CD4-positive, alpha-beta T cell treated with Interleukin-17A for 1 hour (primary cell): ENCODE measurements around the gene P2RY8.
"Not testable (repeated sequence)": the region's sequence is repeated elsewhere in the genome, so short reads cannot be mapped to it uniquely, and the experiment has no call there.

ENCODE experiments used
- DNase-seq: peaks from one replicate; pipeline ENCODE4 v3.0.0-alpha.2; 2020

P2RY8 gene

GRCh38 chrX:1518512-1518911 is 18.5 kb downstream of the P2RY8 start:
- DNase-seq, result no peak

GRCh38 chrX:1516596-1517104 is 20.3 kb downstream of the P2RY8 start:
- no peak for DNase-seq

DNA sequence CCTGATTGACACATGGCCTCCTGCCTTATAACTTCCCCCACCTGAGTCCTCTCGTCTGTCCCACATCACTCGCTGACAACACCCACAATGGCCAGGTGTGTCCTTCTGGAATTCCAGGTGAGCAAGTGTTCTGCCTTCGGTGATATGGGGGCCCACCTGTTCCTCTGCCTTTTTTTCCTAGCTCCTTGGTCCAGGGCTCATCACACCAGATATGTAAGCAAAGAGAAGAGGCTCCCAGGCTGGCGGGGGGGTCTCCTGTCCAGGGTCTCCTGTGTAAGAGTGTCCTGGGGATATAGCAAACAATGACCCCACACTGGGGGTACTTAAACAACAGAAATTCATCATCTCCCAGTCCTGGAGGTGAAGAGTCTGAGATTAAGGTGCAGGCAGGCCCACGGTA is 25.2 kb downstream of the P2RY8 start:
- DNase-seq, result no peak

- DNase-seq, result no peak
Measured at GRCh38 chrX:1511150-1511549, 25.8 kb downstream of the P2RY8 start.

- peak; percentile 71 for DNase-seq
Measured at GRCh38 chrX:1507511-1508463, 29.2 kb downstream of the P2RY8 start.

- DNase-seq, result no peak
Measured at GRCh38 chrX:1506916-1507315, 30.1 kb downstream of the P2RY8 start.

GRCh38 chrX:1502853-1503252 is 34.1 kb downstream of the P2RY8 start:
- no peak for DNase-seq

GRCh38 chrX:1502241-1502640 is 34.7 kb downstream of the P2RY8 start:
- DNase-seq, result no peak

DNA sequence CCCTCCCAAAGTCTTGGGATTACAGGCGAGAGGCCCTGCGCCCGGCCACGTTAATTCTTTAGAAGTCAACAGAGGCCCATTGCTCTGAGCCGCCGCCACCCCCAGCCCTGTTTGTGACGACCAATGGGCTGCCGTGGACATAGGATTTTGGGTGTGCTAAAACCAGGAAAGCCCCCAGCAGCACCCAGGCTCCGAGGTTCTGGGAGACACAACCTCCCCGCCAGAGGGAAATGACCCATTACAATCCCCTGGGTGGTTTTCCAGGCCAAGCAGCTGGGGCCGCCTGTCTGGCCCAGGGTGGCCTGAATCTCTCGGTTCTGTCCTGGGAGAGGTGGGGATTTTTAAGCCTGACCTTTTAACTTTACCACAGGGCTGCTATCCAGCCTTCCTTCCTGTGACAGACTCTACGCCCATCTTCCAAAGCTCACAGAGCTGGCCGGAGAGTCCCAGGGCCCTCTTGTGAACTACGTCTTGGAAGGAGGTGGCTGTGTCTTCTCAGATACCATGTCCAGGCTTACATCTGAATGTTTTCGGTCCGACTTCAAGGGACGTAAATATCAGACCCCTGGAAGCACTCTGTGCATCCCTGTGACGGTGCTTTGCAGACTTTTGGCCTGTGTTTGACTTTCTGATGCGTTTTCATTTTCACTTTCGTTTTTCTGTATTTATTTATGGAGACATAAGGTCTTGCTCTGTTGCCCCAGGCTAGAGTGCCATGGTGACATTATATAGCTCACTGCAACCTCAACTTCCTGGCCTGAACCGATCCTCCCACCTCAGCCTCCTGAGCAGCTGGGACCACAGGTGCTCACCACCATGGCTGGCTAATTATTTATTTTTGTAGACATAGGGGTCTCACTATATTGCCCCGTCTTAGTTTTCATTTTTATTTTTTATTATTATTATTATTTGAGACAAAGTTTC is 36.0 kb downstream of the P2RY8 start:
- peak; percentile 63 for DNase-seq

DNA sequence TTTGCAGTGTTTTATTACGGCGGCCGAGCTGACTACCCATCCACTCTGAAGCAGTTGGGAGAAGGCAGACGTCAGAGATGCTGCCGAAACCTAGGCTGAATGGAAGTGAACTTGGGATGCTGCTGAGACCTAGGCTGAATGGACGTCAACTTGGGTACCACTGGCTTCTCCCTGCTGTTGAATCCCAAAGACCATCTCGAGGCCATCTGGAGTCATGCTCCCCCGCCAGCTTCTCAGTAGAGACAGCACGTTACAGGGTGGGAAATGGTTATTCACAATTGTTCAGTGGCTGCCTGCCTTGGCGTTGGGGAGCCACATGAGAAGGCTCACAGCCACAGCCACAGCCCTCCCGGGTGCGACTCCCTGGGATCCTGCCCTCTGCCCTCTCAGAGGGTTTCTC is 40.9 kb downstream of the P2RY8 start:
- no peak for DNase-seq

DNA sequence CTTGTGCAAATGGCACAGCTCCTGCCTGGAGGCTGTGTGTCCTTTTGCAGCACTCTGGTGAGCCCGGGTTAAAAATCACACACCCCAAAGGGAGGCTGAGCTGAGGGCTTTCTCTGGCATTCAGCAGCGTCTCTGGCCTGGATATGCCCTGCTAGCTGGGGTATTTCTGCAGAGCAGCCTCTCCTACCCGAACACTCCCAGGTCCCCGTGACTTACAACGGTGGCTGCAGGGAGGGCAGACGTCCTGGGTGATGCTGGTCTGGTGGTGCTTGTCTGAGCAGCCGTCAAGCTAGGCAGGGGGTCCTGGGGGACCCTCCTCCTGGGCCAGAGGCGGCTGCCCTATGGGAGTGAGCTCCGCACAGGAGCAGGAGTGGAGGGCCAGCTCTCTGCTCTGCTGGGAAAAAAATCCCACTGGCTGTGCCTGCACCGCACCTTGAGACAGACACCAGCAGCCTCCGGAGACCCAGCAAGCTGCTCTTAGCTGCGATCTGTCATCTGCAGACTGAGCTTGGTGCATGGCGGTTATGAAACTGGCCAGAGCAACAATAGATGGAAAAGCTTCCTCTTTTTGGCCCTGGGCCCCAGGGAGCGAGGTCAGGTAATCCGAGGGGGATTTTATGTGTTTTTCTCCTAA is 43.0 kb downstream of the P2RY8 start:
- no peak for DNase-seq

DNA sequence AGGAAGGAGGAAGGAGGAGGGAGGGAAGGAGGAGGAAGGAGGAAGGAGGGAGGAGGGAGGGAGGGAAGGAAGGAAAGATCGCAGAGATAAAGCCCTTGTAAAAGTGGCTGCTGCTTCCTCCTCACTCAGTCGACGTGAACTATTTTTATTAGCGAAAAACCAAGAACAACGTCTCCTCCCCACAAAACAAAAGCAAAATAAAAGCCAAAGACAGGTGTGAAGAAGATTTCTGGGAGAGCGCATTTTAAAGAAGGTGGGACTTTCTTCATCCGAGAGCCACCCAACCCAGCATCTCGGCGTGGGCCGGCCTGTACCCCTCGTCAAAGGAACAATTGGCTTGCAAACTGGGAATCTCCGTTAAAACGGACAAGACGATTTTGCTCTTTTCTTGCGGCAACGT is 43.6 kb downstream of the P2RY8 start:
- DNase-seq, result no peak

DNA sequence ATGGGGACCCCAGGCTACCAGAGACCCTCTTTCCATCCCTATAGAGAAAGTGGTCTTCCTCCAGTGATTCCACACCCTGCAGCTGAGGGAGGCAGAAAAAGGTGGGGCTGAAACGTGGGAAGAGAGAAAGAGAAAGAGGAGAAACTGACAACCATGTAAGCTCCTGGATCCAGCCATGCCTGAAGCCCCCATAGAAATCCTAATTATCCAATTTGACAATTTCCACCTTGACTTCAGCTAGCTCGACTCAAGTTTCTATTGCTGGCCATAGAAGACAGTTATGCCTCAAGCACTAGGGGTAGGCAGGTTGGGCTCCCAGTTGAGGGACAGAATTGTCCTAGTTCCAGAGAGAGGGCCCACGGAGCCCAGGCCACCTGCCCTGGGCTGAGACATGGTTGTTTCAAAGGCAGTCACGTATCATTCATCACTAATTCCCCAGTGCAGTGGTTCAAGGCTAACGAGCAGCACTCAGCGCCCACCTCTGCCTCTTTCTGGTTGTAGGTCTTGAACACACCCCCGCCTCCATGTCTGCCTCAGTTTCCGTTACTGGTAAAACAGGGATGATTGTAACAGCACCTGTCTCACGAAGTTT is 44.5 kb downstream of the P2RY8 start:
- DNase-seq, result no peak

GRCh38 chrX:1491851-1492349 is 45.1 kb downstream of the P2RY8 start:
- DNase-seq, result peak; percentile 73

- DNase-seq, result not testable (repeated sequence)
Measured at GRCh38 chrX:1491248-1491647, 45.7 kb downstream of the P2RY8 start.

DNA sequence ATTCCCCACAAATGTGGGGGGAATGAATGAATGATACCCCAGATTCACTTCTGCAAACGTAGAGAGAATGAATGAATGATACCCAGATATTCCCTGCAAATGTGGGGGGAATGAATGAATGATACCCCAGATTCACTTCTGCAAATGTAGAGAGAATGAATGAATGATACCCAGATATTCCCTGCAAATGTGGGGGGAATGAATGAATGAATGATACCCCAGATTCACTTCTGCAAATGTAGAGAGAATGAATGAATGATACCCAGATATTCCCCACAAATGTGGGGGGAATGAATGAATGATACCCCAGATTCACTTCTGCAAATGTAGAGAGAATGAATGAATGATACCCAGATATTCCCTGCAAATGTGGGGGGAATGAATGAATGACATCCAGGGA is 46.3 kb downstream of the P2RY8 start:
- not testable (repeated sequence) for DNase-seq

- not testable (repeated sequence) for DNase-seq
Measured at GRCh38 chrX:1489354-1489753, 47.6 kb downstream of the P2RY8 start.

- DNase-seq, result no peak
Measured at GRCh38 chrX:1488745-1489144, 48.2 kb downstream of the P2RY8 start.

DNA sequence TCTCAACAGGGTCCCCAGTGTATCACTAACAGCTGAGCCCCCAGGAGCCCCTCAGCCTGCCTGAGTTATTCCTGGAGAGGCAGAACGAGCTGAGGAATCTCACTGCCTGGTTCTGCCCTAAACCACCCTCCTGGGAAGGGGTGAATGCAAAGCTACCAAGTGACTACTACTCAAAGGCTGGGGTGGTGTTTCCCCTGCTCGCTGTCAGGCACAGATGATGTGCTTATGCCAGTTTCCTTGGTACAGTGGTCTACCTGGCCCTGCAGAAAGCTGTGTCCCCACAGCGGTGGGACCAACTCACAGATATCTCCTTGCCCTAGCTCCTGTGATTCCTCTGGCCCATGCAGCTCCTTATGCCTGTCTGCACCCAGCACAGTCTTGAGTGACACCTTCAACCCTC is 48.8 kb downstream of the P2RY8 start:
- DNase-seq, result no peak

DNA sequence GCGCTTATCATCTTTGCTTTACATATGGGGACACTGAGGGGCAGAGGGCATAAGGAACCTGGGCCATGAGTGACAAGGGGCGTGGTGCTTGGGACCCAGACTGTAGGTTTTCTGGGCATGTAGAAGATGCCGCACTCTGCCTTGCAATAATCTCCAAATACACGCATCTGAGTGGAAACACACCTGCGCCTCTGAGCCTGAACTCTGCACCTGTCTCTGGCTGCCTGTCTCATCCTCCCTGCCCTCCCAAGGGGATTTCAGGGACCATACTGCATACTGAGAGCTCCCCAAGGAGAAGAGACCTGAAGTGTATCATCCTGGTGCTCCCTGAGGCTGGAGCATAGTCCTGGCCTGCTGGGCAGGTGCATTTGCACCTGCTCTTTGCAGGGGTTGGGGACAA is 49.6 kb downstream of the P2RY8 start:
- no peak for DNase-seq

- no peak for DNase-seq
Measured at GRCh38 chrX:1486749-1487361, 50.1 kb downstream of the P2RY8 start.

DNA sequence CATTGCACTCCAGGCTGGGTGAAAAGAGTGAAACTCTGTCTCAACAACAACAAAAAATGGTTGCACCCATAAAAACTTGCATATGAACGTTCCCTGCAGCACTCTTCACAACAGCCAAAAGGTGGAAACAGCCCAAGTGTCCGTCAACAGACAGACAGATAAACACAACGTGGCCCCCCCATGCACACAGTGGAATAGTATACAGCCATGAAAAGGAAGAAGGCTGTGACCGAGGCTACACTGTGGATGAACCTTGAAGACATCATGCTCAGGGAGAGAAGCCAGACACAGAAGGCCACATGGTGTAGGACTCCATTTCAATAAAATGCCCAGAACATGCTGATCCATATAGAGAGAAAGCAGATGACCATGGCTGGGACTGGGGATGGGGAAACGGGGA is 50.8 kb downstream of the P2RY8 start:
- no peak for DNase-seq
